Epidermal melanocyte (primary cell): ENCODE results near the gene LSM14A.
A peak's percentile ranks its signal among the peaks of the same experiment; 100 is the strongest.

Experiments
- DNase-seq: peaks from one replicate; pipeline ENCODE4 v3.0.0; 2011; ENCODE audit warnings: low spot score; ENCODE audit not compliant: insufficient read length

The LSM14A gene

DNA sequence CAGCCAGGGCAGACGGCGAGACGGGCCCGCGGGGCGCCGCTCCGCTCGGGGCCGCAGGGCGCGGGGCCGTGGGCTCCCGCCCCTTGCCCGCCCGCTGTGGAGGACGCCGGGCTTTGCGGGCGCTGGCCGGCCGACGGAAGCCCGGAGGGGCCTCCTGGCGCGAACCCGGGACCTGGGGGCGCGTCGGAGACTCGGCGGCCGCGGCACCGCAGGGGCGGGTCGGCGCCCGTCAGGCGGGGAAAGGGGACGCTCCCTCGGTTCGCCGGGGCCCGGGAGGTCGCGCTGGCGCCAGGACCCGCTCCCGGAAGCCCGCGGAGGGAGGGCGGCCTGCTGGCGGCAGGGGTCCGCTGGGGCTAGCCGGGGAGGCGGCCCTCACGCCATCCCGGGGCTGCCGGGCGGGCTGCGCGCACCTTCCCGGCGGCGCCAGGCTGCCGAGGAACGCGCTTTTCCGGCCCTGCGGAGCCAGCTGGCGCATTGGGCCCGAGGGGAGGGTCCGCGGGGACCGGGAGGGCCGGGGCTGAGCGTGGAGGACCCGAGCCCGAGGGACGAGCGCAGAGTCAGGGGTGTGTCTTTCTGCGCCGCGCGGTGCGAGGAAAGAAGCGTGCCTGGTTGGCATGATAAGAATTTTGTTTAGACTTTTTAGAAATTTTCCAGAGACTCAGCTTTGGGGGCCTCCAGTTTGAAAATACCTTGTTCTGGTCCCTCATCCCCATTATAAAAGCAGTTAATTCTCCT is 82.6 kb downstream of the LSM14A start:
- peak; percentile 27 for DNase-seq

DNA sequence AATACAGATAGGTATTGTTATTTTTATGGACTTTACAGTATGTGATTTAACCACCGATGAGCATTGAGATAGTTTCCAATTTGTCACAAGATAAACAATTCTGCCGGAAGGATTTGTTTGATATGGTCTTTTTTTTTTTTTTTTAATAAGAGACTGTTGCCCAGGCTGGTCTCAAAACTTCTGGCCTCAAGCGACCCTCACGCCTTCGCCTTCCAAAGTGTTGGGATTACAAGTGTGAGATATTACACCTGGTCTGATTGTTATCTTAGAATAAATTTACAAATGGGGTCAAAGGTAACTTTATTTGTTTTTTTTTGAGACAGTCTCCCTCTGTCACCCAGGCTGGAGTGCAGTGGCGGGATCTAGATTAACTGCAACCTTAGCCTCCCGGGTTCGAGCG is 83.2 kb downstream of the LSM14A start:
- no peak for DNase-seq

DNA sequence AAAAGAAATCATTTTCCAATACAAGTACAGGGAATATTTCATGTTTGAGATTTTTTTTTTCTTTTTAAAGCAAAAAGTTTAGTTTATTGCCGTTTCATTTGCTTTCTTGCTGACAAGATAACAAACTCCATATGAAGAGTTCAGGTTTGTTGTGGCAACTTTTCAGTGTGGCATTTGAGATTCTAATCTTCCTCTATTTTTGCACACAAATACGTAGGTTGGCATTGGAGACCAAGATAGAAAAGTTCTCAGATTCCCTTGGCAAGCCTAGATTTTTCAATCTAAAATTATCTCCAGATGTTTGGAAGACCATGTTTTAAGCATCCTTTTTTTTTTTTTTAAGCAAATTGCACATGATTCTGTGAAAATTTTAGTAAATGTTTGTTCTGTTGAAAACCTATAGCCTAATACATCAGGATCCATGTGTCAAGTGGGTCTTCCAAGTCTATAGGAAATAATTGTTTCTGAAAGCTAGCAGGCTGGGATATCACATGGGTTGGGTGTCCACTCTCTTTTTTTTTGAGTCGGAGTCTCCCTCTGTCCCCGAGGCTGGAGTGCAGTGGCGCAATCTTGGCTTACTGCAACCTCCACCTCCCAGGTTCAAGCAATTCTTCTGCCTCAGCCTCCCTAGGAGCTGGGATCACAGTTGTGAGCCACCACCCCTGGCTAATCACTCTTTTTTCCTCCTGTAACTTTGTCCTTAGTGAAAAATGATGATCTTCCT is 84.7 kb downstream of the LSM14A start:
- no peak for DNase-seq

- no peak for DNase-seq
Observed at GRCh38 chr19:34257559-34257924, 85.2 kb downstream of the LSM14A start.

GRCh38 chr19:34259367-34260095 is 87.2 kb downstream of the LSM14A start:
- no peak for DNase-seq

GRCh38 chr19:34260771-34261173 is 88.5 kb downstream of the LSM14A start:
- no peak for DNase-seq

DNA sequence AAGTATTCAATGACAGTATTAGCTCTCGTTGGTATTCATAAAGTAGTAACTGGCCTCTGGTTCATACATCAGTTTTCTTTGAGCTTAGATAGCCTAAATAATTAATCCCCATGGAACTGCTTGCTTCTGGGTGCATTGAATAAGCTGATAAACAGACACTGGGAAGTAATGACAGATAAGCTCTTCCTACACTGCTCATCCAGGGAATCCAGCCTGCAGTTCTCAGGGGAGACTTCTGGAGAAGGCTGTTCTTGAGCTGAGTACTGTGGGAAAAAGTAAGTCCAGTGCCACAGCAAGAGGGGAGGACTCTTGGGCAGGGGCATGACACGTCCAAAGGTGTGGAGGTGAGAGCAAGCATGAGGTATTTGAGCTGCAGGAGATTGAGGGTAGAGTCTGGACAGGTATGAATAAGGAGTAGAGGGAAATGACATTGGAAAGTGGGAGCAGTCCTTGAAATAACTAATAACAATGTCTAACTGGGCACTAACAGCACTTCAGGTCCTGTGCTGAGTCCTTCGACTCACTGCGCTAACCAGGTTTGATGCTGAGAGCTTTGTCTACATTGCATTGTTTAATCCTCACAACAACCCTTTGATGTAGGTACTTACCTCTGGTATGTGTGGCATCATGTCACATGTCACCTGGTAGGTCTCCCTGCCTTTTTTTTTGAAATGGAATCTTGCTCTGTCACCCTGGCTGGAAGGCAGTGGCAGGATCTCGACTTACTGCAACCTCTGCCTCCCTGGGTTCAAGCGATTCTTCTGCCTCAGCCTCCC is 89.2 kb downstream of the LSM14A start:
- no peak for DNase-seq

DNA sequence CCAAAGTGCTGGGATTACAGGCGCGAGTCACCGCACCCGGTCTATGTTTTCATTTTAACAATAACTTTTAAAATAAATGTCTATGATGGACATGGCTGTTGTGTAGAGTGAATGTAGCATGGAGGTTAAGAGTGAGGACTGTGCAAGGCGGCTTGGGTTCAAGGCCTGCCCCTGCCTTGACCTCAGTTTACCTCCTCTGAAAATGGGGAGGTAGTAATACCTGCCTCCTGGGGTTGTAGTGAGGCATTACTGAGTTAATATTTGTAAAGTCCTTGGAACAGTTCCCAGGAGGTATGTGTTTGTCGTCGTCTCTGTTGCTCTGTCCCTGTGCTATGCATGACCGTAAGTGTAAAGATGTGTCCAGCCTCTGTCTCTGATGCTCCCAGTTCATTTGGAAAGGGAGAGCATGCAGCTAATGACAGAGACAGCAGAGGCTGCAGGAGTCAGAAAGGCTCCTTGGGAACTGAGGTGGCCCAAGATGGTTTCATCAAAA is 91.5 kb downstream of the LSM14A start:
- no peak for DNase-seq

DNA sequence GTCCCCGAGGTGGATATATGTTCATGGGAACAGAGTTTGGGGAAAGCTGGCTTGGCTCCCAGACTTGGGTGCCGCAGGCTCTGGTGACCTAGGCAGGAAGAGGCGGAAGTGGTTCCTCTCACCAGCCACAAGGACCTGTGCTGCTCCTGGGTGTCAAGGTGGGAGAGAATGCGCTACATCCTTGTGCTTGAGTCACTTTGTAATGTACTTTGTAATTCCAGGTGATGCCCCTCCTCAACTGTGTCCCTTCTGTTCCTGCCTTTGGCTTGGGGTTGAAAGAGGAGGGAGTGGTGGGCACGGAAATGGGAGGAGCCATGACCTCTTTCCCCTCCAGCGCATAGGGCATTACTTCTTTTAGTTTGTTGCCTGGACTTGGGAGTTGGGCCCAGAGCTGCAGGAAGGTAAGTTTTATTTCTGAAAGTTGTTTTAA is 92.9 kb downstream of the LSM14A start:
- no peak for DNase-seq

DNA sequence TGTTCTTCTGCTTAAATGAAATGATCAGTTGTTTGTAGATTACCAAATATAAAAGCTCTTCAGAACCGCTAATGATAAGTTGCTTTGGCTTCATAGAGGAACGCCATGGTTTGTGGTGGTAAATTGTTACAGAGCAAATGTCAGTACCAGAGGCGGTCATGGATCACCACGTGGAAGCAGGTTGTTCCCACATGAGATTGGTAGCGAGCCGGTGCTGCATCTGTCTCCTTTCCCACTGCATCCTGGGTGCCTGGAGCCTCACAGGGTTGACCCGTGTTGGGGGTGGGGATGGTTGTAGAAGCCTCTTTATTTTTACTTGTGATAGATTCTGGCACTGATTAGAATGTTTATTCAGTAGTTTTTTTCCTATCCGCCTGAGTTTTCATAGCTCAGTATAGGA is 96.8 kb downstream of the LSM14A start:
- no peak for DNase-seq

DNA sequence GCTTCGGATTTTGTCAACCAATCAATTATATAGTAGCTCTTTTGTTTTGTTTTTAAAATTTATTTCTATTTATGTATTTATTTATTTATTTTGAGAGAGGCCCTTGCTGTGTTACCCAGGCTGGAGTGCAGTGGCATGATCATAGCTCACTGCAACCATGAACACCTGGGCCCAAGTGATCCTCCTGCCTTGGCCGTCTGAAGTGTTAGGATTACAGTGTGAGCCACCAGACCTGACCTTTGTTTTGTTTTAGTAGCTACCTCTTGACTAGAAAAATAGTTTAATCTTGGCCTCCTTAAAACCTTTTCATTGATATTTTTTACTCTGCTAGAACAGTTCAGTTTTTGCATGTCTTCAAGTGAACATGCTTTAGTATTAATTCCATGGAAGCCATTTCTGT is 97.2 kb downstream of the LSM14A start:
- DNase-seq: no peak

DNA sequence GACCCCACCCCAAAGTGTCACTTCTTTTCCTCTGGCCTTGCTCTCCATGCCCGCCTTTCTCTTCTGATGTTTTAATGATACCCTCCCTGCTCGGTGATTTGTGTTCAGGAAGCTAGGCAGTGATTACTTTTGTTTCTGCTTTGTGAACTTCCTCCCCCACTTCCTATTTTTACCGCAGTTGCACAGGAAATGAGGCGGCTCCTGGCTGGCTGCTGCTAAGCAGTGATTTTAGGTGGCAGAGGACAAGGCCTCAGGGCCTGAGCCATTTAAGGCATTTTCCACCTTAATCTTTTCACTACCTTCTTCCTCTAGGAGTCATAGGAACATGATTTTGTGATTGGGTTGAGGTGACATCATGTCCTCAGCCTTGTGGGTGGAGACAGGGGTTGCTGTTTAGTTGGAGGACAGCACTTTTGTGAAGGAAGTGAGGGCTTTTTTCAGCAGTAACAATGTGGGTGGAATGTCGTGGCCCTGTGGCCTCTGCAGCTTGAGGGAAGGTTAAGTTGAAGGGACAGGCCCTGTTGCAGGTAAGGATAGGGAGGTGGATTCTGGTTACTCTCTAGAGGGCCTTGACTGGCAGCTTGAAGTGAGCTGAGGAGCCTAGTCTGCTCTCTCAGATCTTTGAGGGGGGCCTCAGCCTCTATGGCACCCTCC is 97.8 kb downstream of the LSM14A start:
- DNase-seq: no peak

GRCh38 chr19:34273121-34273520 is 100.8 kb downstream of the LSM14A start:
- no peak for DNase-seq

DNA sequence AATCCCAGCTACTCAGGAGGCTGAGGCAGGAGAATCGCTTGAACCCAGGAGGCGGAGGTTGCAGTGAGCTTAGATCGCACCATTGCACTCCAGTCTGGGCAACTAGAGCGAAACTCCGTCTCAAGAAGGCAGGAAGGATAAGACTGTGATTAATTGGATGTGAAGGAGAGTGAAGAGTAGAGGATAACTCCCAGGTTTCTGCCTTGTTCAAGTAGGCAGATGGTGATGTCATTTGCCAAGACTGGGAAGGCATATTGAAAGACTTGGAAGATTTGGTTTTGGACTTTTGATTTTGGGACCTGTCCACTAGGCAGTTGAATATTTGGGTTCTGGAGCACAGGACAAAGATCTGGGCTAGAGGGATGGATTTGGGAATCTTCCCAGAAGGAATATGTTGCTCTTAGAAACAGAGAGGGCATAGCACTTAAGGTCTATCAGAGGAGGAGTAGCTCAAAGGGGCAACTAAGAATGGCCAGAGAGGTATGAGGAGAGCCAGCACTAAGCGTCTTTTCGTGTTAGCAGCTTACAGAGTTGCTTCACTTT is 102.1 kb downstream of the LSM14A start:
- no peak for DNase-seq

GRCh38 chr19:34274827-34275625 is 102.7 kb downstream of the LSM14A start:
- DNase-seq: peak; percentile 80

DNA sequence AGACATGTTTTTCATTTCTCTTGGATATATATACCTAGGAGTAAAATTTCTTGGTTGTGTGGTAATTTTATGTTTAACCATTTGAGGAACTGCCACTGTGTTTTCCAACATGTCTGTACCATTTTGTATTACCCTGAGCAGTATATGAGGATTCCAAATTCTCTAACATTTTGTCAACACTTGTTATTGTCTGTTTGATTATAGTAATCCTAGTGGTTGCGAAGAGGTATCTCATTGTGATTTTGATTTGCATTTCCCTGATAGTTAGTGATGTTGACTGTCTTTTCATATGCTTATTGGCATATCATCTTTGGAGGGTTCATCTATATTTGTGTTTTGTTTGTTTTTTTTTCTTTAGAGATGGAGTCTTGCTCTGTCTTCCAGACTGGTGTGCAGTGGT is 103.4 kb downstream of the LSM14A start:
- no peak for DNase-seq

DNA sequence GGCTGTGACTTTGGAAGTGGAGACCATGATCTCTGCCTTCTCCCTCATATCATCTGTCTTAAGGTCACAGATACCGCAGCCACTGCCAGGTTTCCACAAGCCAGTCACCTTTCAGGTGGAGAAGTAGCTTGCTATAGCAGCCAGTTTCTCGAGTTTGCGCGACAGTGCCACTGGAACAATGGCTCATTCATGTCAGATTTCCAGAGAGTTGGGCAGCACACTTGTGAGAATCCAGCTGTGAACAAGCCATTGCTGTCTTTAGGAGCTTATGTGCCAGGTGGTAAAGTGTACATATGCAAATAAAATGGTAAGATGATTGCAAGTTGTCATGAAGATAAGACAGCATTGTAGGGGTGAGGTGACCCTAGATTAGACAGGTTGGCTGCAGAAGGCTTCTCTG is 104.3 kb downstream of the LSM14A start:
- DNase-seq: no peak

GRCh38 chr19:34277244-34277643 is 104.9 kb downstream of the LSM14A start:
- DNase-seq: no peak

DNA sequence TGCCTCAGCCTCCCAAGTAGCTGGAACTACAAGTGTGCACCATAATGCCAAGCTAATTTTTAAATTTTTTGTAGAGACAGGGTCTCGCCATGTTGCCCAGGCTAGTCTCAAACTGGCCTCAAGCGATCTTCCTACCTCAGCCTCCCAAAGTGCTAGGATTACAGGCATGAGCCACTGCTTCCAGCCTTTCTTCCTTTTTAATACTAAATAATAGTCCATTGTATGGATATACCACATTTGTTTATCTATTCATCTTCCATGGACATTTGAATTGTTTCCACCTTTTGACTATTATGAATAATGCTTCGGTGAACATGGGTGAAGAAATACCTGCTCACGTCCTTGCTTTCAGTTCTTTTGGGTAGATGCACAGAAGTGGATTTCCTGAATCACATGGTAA is 106.5 kb downstream of the LSM14A start:
- no peak for DNase-seq
